Kidney (tissue), 14 donors: ENCODE results near the gene RPL36AL. TPM values are rescaled to one million over a fixed set of nuclear protein-coding genes. Genes with fewer than 3 reads are reported as not detected.

ENCODE experiments used
- DNase-seq, 5 donors: peaks; one replicate each; pipeline ENCODE4 v3.0.0-alpha.2; 2013 to 2020
- FAIRE-seq: peaks from 2 replicates; lab custom pipeline; 2012; peaks lifted over from hg19 to GRCh38; lab: Jason Lieb, UNC
- H3K27ac ChIP-seq, 2 donors: one replicate each; pipeline ENCODE4 v1.7.0; 2013; ENCODE audit warnings: low read depth in 2 of 2, low read length in 2 of 2, inconsistent platforms in 1 of 2
- H3K27me3 ChIP-seq: one replicate; pipeline ENCODE4 v1.7.1; 2013; ENCODE audit warnings: low read length, inconsistent platforms; ENCODE audit not compliant: control insufficient read depth, insufficient read depth
- H3K36me3 ChIP-seq, 3 donors: one replicate each; pipeline versions ENCODE4 v1.7.0 to v1.7.1; 2013; ENCODE audit warnings: low read length in 3 of 3, control low read depth in 1 of 3, inconsistent platforms in 1 of 3; ENCODE audit not compliant: insufficient read depth in 3 of 3, control insufficient read depth in 2 of 3
- H3K4me1 ChIP-seq, 3 donors: one replicate each; pipeline versions ENCODE4 v1.7.0 to v1.7.1; 2013; ENCODE audit warnings: low read length in 3 of 3, inconsistent platforms in 1 of 3, low read depth in 1 of 3; ENCODE audit not compliant: control insufficient read depth in 2 of 3, insufficient read depth in 2 of 3
- H3K4me3 ChIP-seq, 3 donors: one replicate each; pipeline versions ENCODE4 v1.7.0 to v1.8.1; 2013; ENCODE audit warnings: low read length in 3 of 3, control low read depth in 1 of 3, inconsistent platforms in 1 of 3
- H3K9ac ChIP-seq, 3 donors: one replicate each; pipeline versions ENCODE4 v1.7.0 to v1.7.1; 2013; ENCODE audit warnings: low read length in 3 of 3, control low read depth in 1 of 3, inconsistent platforms in 1 of 3
- H3K9me3 ChIP-seq, 3 donors: one replicate each; pipeline versions ENCODE4 v1.7.0 to v1.7.1; 2013; ENCODE audit warnings: low read length in 3 of 3, control low read depth in 1 of 3, inconsistent platforms in 1 of 3; ENCODE audit not compliant: control insufficient read depth in 2 of 3, insufficient read depth in 1 of 3
- CTCF ChIP-seq: IDR thresholded peaks from 3 replicates; pipeline ENCODE4 v1.5.1; 2012; ENCODE audit warnings: mild to moderate bottlenecking, moderate library complexity, borderline replicate concordance; ENCODE audit not compliant: insufficient read depth; ENCODE audit errors: extremely low read depth
- intact Hi-C: fragments of 100-400 bp; cut with DNase I; formaldehyde crosslinking; loops from one replicate; pipeline ENCODE4 v1.11.1; 2022
- polyA plus RNA-seq: library from polyadenylated mRNA; stranded (reverse); fragments of 350-450 nt; fragmentation: Illumina TruSeq; extraction: RNeasy Lipid Tissue Mini Kit (QIAGEN cat#74804); gene quantifications from one replicate; pipeline ENCODE4 v1.2.3, GENCODE V29; 2014; ENCODE audit warnings: low read depth, low replicate concordance; ENCODE audit not compliant: insufficient read depth
- total RNA-seq: library from RNA; stranded (reverse); fragmentation: NEBNext Ultra II Directional; extraction: Animal tissue kit (Norgen Biotek cat#: 25700); gene quantifications from one replicate; pipeline ENCODE4 v1.2.1, GENCODE V29; 2021
- donor health status: control.
- donor health status: control.
- donor health status: control.
- donor health status: control.
- donor health status: control.
- donor health status: DM: yes; HTN: yes; CAD: no.
- donor health status: Normal renal cell carcinoma (clear cell type).

The RPL36AL gene
- total and polyA plus RNA-seq, 2 donors from 2014 or later = 157 to 455 TPM

- no peak overlapping the region for H3K4me3 ChIP-seq
- FAIRE-seq = no peak
Measured at GRCh38 chr14:49614196-49614595, 6.2 kb downstream of the RPL36AL start.

DNA sequence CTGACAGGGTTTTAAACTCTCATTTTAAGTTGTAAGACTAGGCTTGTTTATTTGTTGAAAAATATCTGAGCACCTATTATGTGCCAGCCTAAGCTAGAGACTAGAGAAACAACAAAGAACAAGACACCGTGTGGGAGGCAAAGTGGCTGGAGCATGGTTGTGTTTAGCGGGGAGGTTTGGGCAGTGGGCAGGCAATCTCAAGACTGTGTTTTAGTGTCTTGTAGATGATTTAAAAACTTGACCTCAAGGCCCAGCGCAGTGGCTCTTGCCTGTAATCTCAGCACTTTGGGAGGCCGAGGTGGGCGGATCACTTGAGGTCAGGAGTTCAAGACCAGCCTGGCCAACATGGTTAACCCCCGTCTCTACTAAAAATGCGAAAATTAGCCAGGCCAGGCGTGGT is 7.8 kb downstream of the RPL36AL start:
- intact Hi-C loops = no loop called here
- Histone ChIP-seq H3K36me3 (no peaks in the 10 kb centered on the region), H3K27ac (no peak overlapping the region), H3K9me3 (no peaks in the 10 kb centered on the region), H3K4me1 (no peaks in the 10 kb centered on the region), H3K9ac (no peak overlapping the region), H3K27me3 (no peaks in the 10 kb centered on the region), H3K4me3 (no peak overlapping the region)
- DNase-seq = peak in 1 of 5 donors; percentile 17
- no peak for TF ChIP-seq CTCF
- no peak for FAIRE-seq

More at GRCh38 chr14:49614196-49614595, 6.2 kb downstream of the RPL36AL start:
- Histone ChIP-seq H3K36me3 (peaks cover 0 to 5% (median 2%) of the 10 kb centered on the region in 3 donors), H3K27me3 (no peaks in the 10 kb centered on the region), H3K9me3 (no peaks in the 10 kb centered on the region), H3K4me1 (no peaks in the 10 kb centered on the region), H3K9ac (no peak overlapping the region), H3K27ac (no peak overlapping the region)
- DNase-seq = no peak
- intact Hi-C loops = no loop called here
- no peak for TF ChIP-seq CTCF

DNA sequence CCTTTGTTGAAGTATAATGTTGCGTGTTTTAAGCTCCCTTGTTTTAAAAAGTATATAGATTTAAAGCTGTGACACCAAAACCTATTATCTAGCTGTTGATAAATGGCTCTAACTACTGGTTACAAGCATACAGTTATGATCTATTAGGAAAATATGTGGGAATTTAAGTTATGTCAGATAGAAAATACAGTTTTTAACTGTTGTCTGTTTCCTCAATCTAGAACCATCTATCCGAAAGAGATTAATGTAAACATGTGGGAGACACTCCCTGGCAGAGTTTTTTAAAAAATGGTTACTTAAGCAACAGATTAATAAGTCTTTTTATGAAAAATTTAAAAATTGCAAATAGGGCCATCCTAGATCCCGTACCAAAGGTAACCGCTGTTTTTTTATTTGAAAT is 8.2 kb downstream of the RPL36AL start:
- H3K27ac ChIP-seq = no peak overlapping the region
- intact Hi-C loops = no loop called here
- FAIRE-seq (no peak), DNase-seq (no peak)
- no peaks in the 10 kb centered on the region for H3K36me3 ChIP-seq
- H3K27me3 ChIP-seq = no peaks in the 10 kb centered on the region
- no peaks in the 10 kb centered on the region for H3K9me3 ChIP-seq
- H3K4me3 ChIP-seq = no peak overlapping the region
- H3K9ac ChIP-seq = no peak overlapping the region
- TF ChIP-seq CTCF = no peak
- H3K4me1 ChIP-seq = no peaks in the 10 kb centered on the region

GRCh38 chr14:49607583-49607982 is 12.8 kb downstream of the RPL36AL start:
- FAIRE-seq (no peak), DNase-seq (no peak)
- no peak overlapping the region for H3K27ac ChIP-seq
- no peak for TF ChIP-seq CTCF
- H3K4me3 ChIP-seq = no peak overlapping the region
- H3K9ac ChIP-seq = no peak overlapping the region
- H3K9me3 ChIP-seq = no peaks in the 10 kb centered on the region
- no peaks in the 10 kb centered on the region for H3K27me3 ChIP-seq
- no peaks in the 10 kb centered on the region for H3K36me3 ChIP-seq
- H3K4me1 ChIP-seq = no peaks in the 10 kb centered on the region
- intact Hi-C loops = no loop called here
